ENCODE data around the gene TRIM56. TPM values are rescaled to one million over a fixed set of nuclear protein-coding genes. Genes with fewer than 3 reads are reported as not detected.

Gene TRIM56
- total RNA-seq, 1 experiment from 2014 or later = 23.1 TPM

GRCh38 chr7:101133621-101134398, 48.5 kb downstream of the TRIM56 start:
- POLR2A ChIA-PET = no interaction called here
- H3K36me3 Mint-ChIP-seq = no peaks in the 10 kb centered on the region
- TF ChIP-seq FOXP1 (CRISPR knock-in tag; IDR thresholded peaks at IDR 0.05; ENCODE audit: borderline replicate concordance) (no peak), E2F1 (CRISPR knock-in tag; IDR thresholded peaks at IDR 0.05) (no peak), AR (CRISPR knock-in tag; IDR thresholded peaks at IDR 0.05) (no peak), NR1H2 (CRISPR knock-in tag; IDR thresholded peaks at IDR 0.05) (no peak), ZNF396 (CRISPR knock-in tag; IDR thresholded peaks at IDR 0.05; ENCODE audit: borderline replicate concordance) (no peak), TP53 (CRISPR knock-in tag; IDR thresholded peaks at IDR 0.05) (no peak), ATF1 (CRISPR knock-in tag; IDR thresholded peaks at IDR 0.05) (no peak), KAT7 (CRISPR knock-in tag; IDR thresholded peaks at IDR 0.05; ENCODE audit: borderline replicate concordance) (no peak), CTCF (IDR thresholded peaks at IDR 0.05) (no peak), PREB (CRISPR knock-in tag; IDR thresholded peaks at IDR 0.05; ENCODE audit: borderline replicate concordance) (no peak), SMAD4 (CRISPR knock-in tag; IDR thresholded peaks at IDR 0.05) (no peak), ZNF263 (CRISPR knock-in tag; IDR thresholded peaks at IDR 0.05; ENCODE audit: low read depth) (no peak), ZBTB21 (CRISPR knock-in tag; IDR thresholded peaks at IDR 0.05; ENCODE audit: borderline replicate concordance) (no peak), CBFB (CRISPR knock-in tag; IDR thresholded peaks at IDR 0.05; ENCODE audit: low read depth) (no peak), ERG (CRISPR knock-in tag; IDR thresholded peaks at IDR 0.05) (no peak), ELF4 (CRISPR knock-in tag; IDR thresholded peaks at IDR 0.05; ENCODE audit: low read depth) (no peak)
- no peak overlapping the region for H3K4me3 Mint-ChIP-seq
- H3K27me3 Mint-ChIP-seq (ENCODE audit: low read depth) = no peaks in the 10 kb centered on the region; the same call in 1 of the 2 replicates
- H3K27ac Mint-ChIP-seq = no peak overlapping the region
- ATAC-seq (no peak), DNase-seq (ENCODE audit: low spot score) (no peak)
- CTCF ChIA-PET = interaction anchor here (0.6 to 2.7 kb wide), 15 partner anchors 7 to 1794 kb away, joined by 3 to 36 read pairs (median 5); partner anchors contain the start of genes PLOD3, POP7, SERPINE1 and TRIM56
- no peaks in the 10 kb centered on the region for H3K9me3 Mint-ChIP-seq
- peaks cover 33% of the 10 kb centered on the region for H3K4me1 Mint-ChIP-seq
